NCI-H460 (cell line): ENCODE results near the gene KIAA0040. TPM values are rescaled to one million over a fixed set of nuclear protein-coding genes. Genes with fewer than 3 reads are reported as not detected.

Experiments
- DNase-seq: peaks from one replicate; pipeline ENCODE4 v3.0.0-alpha.2; 2016; ENCODE audit warnings: low read depth; ENCODE audit errors: extremely low read depth
- total RNA-seq: library from RNA; depleted of rRNA; stranded (reverse); fragments of >200 nt; shearing (Covaris generic); gene quantifications from 2 replicates; pipeline ENCODE4 v1.2.3, GENCODE V29; 2014

The KIAA0040 gene
- total RNA-seq, 1 experiment from 2014 or later, result 5.0 TPM

GRCh38 chr1:175145899-175146528, 46.6 kb downstream of the KIAA0040 start:
- DNase-seq, result no peak

- DNase-seq, result no peak
These were observed 54.0 kb downstream of the KIAA0040 start for GRCh38 chr1:175138579-175138978.

GRCh38 chr1:175137369-175137768, 55.2 kb downstream of the KIAA0040 start:
- DNase-seq, result no peak

DNA sequence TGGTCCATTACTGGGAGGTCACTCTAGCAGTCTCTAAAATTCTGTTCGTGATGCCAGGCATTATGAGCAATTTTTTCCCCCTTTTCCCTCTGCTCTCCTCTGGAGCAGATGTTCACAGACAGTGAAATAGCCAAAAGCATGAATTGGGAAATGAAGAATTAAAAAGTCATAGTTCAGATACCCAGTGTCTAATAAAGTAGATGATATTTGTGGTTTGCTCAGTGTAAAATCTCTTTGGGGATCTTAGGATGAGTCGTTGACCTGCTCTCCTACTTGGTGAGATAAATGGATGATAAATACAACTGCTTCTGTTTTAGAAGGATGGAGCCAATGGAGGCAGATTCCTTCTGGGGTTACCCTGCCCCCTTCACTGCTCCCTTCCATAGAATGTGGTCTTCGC, 56.3 kb downstream of the KIAA0040 start:
- no peak for DNase-seq

GRCh38 chr1:175134500-175134899, 58.1 kb downstream of the KIAA0040 start:
- no peak for DNase-seq

DNA sequence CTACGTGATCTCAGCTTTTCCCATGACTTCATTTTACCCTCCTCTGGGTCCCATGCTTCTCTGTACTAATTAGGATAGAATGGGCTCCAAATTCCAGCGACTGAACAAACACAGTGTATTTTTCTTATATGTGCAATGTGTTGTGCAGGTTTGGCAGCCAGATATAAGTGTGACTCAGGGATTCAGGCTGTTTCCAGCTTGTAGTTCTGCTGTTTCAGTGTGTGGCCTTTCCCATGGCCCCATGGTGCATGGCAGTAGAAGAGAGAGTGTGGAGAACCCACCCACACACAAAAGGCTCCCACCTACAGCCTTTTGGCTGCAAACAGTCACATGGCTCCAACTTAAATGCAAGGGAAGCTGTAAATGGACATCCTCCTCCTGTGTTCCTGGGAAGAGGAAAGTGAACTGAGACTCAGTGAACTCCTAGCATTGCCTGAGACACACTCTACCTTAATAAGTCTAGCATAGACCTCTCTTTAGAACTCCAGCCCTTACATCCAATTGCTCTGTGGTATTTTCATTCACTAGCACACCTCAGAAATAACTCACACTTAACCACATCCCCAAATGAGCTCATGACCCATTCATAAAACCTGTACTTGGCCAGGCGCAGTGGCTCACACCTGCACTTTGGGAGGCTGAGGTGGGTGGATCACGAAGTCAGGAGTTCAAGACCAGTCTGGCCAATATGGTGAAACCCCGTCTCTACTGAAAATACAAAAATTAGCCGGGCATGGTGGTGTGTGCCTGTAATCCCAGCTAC, 58.7 kb downstream of the KIAA0040 start:
- DNase-seq, result no peak

DNA sequence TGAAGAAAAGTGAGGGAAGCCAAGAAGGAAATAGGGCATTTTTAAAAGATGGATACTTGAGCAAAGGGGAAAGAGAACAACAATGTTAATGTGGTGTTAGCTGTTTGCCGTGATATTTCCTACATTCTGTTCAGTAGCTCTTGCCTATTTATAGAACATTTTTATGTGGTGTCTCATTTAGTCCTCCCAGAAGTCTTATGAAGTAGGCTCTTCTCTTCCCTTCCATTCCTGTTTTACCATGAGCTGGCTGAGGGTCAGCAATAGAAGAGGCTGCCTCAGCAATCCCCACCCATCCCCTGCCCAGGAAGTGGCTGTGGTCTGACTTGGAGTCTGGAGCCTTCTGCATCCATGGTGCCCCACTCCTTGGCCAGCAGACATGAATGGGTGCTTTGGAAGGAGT, 60.1 kb downstream of the KIAA0040 start:
- no peak for DNase-seq

DNA sequence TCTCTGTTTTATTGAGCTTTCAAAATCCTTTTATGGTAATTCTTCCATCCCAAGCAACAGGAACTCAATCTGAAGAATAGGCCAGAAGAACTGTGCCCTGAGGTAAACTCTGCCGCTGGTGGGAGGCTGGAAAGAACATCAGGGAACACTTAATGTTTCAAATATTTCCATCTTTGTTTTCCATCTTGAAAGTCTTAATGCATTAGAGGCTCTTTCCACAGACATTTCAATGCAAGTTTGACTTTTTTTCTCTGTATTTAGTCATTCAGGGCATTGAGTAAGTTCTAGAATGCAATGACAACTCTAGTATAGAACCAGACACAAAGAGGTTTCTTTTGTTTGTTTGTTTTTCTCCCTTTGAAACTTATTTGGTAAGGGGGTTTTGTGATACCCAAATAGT, 61.5 kb downstream of the KIAA0040 start:
- no peak for DNase-seq

DNA sequence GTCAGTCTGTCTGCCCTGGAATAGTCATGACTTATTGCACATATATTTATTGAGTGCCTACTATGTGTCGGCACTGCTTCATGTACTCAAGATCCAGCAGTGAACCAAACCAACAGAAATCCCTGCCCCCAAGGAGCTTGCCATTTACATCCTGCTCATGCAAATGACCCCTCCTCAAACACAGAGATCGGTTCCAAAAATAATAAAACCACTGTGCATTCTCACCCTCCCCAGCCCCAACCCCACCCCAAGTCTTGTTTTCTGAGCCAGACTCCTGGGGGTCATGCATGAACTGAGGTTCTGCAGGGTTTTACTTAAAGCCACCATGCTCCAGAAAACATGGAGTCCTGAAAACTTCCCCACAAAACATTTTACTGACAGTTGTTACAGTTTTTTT, 61.9 kb downstream of the KIAA0040 start:
- no peak for DNase-seq

- no peak for DNase-seq
These were observed 62.5 kb downstream of the KIAA0040 start for GRCh38 chr1:175129997-175130648.

DNA sequence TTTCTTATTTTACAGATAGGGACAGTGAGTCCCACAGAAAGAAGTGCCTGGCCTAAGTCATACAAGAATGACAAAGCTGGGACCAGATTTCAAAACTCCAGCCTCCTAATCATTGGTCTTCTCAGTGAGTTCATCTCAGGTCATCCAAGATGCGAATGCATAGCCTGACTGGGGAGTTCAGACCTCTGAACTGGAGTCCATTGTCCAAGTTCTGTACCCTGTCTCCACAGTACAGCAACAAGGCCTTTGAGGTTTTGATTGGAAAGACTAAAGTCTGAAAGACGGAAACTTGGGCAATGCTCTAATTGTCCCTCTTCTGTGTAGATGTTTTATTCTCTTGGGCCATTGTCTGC, 63.0 kb downstream of the KIAA0040 start:
- DNase-seq, result no peak

DNA sequence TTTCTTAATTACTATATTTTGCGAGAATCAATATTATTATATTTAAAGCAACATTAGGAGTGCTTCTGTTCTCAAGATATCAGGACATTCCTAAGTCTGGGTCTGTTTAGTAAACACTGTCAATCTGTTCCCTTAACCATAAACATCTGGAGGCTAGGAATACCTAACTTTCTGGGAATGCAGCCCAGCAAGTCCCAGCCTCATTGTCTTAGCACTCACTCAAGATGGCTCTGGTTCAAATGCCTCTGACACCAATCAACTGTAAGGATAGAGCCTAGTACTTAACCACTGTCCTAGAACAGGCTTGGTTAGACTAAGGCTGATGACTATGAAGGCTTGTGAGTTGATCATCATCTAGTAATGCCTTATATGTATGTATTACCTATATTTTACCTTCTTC, 63.4 kb downstream of the KIAA0040 start:
- DNase-seq, result no peak

DNA sequence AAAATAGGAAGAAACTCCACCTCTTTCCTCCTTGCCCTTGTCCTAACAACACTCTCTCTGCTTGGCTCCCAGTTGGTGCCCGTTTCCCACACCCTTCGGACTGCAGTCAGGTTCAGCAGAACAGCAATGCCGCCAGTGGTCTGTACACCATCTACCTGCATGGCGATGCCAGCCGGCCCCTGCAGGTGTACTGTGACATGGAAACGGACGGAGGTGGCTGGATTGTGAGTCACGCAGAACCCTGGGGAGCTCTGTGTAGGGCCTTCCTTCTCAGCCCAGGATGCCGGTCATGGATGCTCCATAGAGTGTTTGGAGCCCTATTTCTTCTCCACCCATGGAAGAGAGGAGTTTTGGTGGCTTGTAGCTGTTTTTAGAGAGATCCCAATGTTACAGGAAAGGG, 64.1 kb downstream of the KIAA0040 start:
- no peak for DNase-seq

GRCh38 chr1:175127565-175127964, 65.0 kb downstream of the KIAA0040 start:
- DNase-seq, result no peak

GRCh38 chr1:175126347-175126746, 66.2 kb downstream of the KIAA0040 start:
- no peak for DNase-seq

GRCh38 chr1:175124861-175125260, 67.7 kb downstream of the KIAA0040 start:
- no peak for DNase-seq

GRCh38 chr1:175120511-175120910, 72.1 kb downstream of the KIAA0040 start:
- DNase-seq, result no peak

DNA sequence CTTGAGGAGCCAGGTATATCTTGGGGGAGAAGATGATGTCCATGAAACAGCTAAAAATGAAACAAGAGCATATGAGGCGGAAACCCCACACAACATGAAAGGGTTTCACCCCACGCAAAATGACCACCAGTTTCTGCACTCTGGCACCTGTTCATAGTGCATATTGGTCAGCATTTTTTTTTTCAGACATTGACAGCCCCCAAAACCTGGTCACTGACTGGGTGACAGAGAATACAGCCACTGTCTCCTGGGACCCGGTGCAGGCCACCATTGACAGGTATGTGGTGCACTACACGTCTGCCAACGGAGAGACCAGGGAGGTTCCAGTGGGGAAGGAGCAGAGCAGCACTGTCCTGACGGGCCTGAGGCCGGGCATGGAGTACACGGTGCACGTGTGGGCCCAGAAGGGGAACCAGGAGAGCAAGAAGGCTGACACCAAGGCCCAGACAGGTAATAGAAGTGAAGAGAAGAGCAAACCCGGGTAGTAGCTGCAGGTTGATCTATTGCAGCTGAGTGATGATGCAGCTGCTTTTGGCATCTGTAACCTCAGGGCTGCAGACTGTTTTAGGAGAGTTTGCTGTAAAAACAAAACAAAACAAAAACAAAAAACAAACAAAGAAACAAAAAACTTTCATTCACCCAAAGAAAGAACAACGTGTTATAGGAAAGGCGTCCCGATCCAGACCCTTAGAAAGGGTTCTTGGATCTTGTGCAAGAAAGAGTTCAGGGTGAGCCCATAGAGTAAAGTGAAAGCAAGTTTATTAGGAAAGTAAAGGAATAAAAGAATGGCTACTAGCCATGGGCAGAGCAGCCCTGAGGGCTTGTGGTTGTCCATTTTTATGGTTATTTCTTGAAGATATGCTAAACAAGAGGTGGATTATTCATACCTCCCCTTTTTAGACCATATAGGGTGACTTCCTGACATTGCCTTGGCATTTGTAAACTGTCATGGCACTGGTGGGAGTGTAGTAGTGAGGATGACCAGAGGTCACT, 73.9 kb downstream of the KIAA0040 start:
- no peak for DNase-seq

DNA sequence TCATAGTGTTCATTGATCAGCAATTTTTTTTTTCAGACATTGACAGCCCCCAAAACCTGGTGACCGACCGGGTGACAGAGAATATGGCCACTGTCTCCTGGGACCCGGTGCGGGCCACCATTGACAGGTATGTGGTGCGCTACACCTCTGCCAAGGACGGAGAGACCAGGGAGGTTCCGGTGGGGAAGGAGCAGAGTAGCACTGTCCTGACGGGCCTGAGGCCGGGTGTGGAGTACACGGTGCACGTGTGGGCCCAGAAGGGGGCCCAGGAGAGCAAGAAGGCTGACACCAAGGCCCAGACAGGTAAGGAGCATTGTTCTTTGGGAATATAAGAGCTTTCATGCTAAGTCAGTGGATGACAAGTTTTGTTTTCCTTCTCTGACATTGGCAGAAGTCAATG, 75.7 kb downstream of the KIAA0040 start:
- no peak for DNase-seq

DNA sequence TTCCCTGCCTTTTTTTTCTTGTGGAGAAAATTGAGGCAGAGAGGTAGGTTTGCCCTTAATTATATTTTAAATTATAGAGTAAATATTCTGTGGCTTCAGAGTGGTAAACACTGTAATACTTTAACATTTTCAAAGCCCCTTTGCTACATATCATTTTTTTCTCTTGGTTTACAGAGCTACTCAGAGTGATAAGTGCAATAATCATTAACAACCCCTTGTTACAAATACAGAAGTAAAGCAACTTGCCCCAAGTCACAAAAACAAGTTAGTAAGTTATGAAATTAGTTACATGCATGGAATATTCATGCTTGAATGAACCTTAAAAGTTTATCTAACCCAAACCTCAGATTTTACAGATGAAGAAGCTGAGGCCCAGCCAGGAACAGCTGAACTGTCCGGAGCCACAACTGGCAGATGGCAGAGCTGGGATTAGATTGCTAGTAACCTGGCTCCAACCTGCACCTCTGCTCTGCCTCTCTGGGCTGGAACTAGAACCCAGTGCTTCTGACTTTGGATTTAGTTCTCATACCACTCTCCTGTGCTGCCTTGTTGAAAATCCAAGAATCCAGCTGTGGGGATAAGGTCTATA, 76.3 kb downstream of the KIAA0040 start:
- DNase-seq, result no peak
